Measurements from ENCODE around the gene PAGE2B.

GRCh38 chrX:55039471-55039870, 35.4 kb upstream of the PAGE2B start:
- TF ChIP-seq RAD21 (IDR thresholded peaks at IDR 0.05; ENCODE audit: insufficient read depth, low read depth, low read length) (no peak), CTCF (IDR thresholded peaks at IDR 0.05 in 2 of 3, conservative IDR thresholded peaks at IDR 0.05 in 1 of 3; ENCODE audit: control insufficient read depth in 2 of 3, extremely low read depth in 1 of 3, insufficient read depth in 1 of 3, low read depth in 3 of 3, low read length in 3 of 3) (no peak), SPI1 (IDR thresholded peaks at IDR 0.05; ENCODE audit: borderline replicate concordance, insufficient read depth, low read depth, low read length) (no peak), ESRRA (IDR thresholded peaks at IDR 0.05; ENCODE audit: low read length) (no peak), TARDBP (IDR thresholded peaks at IDR 0.05; ENCODE audit: borderline replicate concordance) (no peak), EP300 (IDR thresholded peaks at IDR 0.05; ENCODE audit: borderline replicate concordance in 1 of 2, control insufficient read depth in 1 of 2, low read depth in 2 of 2, low read length in 2 of 2) (no peak), RBBP5 (conservative IDR thresholded peaks at IDR 0.05) (no peak), ELK1 (IDR thresholded peaks at IDR 0.05; ENCODE audit: low read depth, low read length) (no peak), POLR2AphosphoS2 (IDR thresholded peaks at IDR 0.05; ENCODE audit: low read depth, low read length) (no peak), ZBTB4 (CRISPR knock-in tag; IDR thresholded peaks at IDR 0.05) (no peak), SUZ12 (IDR thresholded peaks at IDR 0.05; ENCODE audit: unreplicated experiment) (no peak), POLR2A (IDR thresholded peaks at IDR 0.05; ENCODE audit: low read depth, low read length) (no peak), KDM1A (IDR thresholded peaks at IDR 0.05; ENCODE audit: borderline replicate concordance) (no peak)

All from GM12878 (cell line).